T-helper 9 cell (primary cell): ENCODE results near the gene BSG.

Experiments used
- DNase-seq: peaks from one replicate; pipeline ENCODE4 v3.0.0-alpha.2; 2020

Gene BSG

DNA sequence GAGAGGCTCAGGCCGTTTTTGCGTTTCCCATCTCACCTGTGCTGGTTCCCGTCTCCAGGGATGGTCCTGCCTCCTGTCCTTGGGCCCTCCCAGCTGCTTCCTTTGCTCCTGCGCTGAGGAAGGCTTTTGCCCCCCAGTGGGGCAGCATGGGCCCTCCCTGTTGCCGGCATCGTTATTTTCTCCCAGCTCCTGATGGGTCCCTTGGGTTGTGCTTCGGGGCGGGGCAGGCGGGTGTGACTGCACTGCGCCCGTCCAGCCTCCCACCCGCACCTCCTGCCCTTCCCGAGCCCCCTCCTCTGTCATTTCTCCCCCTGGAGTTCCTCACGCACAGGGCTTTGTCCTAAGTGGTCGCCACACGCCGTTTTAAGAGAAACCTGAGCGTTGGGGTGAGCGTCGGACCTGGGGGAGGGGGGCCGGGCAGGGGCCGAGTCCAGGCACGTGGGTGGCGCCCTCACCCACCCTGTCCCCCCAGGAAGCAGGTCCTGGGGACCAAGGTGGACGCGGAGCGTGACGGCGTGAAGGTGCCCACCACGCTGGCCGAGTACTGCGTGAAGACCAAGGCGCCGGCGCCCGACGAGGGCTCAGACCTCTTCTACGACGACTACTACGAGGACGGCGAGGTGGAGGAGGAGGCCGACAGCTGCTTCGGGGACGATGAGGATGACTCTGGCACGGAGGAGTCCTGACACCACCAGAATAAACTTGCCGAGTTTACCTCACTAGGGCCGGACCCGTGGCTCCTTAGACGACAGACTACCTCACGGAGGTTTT is 31.3 kb upstream of the BSG start:
- no peak for DNase-seq

DNA sequence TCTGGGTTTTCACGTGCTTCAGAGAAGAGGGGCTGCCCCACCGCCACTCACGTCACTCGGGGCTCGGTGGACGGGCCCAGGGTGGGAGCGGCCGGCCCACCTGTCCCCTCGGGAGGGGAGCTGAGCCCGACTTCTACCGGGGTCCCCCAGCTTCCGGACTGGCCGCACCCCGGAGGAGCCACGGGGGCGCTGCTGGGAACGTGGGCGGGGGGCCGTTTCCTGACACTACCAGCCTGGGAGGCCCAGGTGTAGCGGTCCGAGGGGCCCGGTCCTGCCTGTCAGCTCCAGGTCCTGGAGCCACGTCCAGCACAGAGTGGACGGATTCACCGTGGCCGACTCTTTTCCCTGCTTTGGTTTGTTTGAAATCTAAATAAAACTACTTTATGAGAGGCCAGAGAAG is 30.7 kb upstream of the BSG start:
- no peak for DNase-seq

DNA sequence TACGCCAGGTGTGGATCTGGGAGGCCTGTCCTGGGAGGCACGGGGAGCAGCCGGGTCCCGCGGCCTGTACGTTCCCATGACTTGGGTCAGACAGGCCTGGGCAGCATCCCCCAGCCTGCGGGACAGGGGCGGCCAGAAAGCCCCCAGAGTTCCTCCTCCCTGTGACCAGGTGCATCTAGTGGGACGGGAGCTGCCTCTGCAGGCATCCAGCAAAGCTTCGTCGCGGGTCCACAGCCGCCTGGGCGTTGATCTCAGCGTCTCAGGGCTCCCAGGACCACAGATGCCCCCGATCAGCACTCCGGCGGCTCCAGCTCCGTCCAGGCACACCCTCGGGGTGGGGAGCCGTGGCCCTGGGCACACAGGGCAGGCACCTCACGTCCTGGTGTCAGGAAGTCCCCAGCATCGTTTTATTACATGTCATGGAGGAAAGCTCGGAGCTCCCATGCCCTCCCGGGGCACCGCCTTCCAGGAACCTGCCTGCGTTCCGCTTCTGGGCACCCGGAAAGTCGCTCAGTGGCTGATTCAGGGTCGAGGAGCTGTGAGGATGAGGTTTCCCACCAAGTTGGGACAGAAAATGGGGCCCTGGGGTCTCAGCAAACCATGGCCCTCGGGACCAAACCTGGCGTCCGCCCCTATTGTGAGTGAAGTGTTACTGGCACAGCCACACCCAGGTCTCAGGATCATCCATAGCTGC is 30.1 kb upstream of the BSG start:
- no peak for DNase-seq

DNA sequence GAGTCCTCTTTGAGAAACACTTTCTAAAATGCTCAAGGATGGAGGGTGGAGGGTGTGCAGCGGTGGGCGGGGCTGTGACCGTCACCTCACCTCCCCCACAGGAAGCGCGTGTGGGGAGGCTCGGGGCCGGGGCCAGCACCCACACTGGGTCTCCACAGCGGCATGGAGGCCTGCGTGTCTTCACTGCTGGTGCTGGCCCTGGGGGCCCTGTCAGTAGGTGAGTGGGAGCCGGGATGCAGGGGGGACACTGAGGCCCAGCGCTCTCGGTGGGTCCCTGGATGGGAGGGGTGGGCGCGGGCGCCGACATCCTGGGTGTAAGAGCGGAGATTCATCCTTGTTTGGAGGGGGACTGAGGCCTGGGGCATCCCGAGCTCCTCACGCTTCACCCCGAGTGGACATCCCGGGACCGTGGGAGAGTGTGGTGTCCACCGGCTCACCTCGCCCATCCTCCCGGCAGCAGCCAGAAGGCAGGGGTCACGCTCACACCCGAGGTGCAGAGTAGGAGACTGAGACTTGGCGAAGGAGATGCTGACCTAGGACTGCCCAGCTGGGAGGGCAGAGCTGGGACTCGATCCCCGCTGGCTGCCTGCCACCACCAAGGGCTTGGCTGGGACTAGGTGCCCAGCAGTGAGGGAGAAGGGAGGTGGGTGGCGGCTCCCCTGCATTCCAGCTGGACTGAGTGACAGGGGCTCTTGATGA is 28.3 kb upstream of the BSG start, which contains the start of gene GZMM:
Gene GZMM, plus strand, starts transcription at position 144 of the 699 bp plus-strand sequence. Its CDS starts 19 bp downstream, at position 163.
- DNase-seq, result peak; percentile 73

DNA sequence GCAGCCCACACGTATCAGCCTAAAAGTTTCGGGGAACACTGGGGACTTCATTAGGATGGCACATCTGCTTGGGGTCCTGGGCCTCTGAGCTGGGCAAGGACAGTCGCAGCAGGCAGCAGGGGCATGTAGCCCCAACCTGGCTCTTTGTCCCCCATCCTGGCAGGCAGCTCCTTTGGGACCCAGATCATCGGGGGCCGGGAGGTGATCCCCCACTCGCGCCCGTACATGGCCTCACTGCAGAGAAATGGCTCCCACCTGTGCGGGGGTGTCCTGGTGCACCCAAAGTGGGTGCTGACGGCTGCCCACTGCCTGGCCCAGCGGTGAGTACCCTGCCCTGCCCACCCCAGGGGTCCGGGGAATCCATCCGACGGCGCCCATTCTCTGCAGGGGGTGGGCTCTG is 25.3 kb upstream of the BSG start:
- DNase-seq, result no peak

DNA sequence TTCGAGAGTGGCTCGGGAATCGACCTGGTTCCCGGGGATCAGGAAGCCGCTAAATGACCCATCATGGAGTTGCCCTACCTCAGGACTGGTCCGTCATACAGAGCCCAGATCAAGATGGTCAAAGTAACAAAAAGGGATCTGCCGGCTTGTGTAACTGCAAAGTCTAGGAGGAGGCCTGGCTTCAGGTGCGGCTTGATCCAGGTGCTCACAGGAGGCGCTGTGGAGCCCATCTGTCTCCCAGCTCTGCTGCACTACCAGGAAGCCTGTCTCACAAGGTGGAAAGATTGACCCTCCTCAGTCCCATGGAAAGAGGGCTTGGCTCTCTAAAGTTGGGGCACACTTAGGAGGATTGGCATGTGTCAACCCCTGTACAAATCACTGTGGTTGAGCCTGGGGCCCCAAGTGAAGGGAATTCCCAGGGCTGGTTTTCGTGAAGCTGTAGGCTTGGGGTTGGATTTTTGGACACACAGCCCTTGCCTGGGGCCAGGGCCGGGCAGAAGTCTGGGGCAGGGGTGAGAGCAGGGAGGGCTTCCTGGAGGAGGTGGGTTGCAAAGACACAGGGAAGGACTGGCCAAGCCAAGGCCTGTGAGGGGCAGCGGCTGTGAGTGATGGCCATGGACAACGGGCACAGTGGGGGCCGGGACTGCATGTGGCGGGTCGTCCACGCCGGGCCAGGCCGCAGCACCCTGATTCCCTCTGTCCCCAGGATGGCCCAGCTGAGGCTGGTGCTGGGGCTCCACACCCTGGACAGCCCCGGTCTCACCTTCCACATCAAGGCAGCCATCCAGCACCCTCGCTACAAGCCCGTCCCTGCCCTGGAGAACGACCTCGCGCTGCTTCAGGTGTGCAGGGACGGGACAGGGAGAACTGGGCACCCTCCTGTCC is 24.3 kb upstream of the BSG start:
- no peak for DNase-seq

DNA sequence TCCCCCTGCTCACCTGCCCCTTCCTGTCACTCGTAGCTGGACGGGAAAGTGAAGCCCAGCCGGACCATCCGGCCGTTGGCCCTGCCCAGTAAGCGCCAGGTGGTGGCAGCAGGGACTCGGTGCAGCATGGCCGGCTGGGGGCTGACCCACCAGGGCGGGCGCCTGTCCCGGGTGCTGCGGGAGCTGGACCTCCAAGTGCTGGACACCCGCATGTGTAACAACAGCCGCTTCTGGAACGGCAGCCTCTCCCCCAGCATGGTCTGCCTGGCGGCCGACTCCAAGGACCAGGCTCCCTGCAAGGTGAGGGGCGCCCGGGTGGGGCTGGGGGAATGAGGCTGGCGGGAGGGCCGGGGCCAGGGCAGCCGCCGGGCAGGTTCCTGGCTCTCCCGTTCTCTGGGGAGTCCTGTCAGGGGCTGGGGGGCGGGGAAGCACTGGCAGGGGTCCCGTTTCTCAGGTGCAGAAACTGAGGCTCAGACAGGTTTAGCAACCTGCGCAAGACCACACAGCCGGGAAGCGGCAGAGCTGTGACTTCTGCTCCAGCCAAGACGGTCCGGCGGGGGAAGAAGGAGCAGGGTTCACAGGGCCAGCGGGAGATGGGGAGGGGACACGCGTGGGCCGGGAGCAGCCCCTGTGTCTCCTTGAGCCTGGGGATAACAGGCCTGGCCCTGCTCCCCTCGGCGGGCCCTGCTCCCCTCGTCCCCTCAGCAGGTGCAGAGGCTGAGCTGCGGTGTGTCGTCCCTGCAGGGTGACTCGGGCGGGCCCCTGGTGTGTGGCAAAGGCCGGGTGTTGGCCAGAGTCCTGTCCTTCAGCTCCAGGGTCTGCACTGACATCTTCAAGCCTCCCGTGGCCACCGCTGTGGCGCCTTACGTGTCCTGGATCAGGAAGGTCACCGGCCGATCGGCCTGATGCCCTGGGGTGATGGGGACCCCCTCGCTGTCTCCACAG is 23.2 kb upstream of the BSG start:
- no peak for DNase-seq

DNA sequence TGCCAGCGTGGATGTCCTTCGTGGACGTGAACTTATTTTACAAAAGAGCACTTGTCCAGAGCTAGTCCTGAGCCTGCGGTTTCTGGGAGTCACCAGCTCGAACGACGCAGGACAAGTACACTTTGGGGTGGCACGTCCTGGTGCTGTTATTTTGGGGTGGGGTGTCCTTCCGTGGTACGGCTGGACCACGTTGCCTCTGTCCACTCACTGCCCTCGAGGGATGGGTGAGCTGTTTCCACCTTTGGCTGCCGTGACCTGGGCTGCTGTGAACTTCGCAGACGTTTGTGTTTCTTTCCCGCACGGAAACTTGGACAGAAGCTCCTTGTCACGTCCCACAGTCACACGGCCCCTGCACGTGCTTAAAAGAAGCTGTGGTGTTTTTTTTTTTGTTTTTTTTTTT is 17.6 kb upstream of the BSG start:
- DNase-seq, result no peak

DNA sequence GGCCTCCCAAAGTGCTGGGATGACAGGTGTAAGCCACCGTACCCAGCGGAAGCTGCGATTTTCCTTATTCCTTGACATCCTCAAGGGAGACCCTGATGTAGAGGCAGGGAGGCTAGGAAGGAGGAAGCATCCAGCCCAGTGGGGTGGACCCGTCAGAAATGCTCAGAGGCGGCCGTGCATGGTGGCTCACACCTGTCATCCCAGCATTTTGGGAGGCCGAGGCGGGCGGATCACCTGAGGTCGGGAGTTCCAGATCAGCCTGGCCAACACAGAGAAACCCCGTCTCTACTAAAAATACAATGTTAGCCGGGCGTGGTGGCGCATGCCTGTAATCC is 17.0 kb upstream of the BSG start:
- DNase-seq, result no peak

DNA sequence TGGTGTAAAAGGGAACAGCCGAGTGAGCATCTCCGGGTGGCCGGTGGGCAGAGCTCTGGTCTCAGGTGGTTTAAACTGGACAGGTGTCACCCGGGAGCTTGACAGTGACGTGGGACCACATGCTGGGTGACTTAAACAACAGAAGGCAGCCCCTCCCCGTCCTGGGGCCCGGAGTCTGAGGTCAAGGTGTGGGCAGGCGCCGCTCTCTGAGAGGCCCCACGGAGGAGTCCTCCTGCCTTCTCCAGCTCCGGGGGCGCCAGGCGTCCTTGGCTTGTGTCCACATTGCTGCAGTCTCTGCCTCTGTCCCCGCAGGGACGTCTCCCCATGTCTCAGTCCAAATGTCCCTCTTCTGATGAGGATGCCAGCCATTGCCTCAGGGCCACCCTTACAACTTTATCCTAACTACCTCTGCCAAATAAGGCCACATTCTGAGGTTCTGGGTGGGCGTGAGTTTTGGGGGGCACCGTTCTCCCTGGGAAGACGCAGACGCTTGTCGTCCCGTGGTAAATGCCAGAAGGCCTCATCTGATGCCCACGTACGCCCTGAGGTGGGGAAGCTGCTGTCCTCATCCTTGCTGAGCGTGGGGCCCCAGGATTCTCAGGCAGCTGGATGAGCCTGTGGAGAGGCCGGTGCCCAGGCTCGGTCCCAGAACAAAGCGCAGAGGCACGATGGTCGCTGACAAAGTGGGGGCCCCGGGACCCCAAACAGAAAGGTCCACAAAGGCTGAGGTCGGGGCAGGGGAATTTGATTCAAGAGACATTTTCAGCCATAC is 15.6 kb upstream of the BSG start:
- DNase-seq, result no peak

DNA sequence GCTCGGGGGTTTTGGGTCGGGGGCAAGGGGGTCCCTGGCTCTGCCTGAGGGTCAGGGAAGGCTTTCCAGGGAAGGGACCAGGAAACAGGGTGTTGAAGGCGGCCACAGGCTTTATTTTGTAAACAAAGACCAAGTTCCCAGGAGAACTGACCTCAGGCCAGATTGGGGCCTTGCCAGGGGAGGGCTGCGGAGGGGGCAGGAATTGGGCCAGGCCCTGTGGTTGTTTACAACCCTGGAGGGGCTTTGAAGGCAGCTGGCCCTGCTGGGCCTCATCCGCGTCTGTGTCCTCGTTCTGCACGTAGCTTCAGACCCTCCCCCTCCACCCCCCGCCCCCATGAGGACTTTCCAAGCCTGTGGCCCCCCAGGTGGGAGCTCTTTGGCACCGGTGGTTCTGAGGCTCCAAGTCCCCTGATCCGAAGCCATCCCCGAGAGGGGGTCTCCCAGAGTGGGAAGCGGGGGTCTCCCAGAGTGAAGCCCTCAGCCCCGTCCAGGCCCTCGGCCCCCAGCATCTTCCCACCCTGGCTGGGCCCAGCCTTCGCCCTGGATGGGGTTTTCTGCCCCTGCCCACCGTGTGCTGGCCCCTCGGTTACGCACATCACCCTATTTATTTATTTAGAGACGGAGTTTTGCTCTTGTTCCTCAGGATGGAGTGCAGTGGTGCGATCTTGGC is 13.5 kb upstream of the BSG start:
- no peak for DNase-seq

DNA sequence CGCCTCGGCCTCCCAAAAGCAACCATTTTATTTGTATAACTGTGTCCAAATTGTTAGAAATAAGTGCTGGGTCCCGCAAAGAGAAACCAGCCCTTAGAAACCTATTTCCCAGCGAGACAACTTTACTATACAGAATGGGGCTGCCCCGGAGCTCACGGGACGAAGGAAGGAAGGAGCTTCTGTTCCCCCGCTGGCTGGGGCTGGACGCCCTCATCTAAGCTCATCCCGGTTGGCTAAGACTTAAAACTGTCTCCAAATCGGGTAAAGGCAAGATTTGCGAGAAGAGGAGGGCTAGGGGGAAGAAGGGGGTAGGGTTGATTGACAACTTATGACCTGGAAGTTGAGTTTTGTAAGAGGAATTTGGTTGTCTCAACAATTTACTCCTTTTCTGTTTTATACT is 12.3 kb upstream of the BSG start:
- DNase-seq, result no peak

DNA sequence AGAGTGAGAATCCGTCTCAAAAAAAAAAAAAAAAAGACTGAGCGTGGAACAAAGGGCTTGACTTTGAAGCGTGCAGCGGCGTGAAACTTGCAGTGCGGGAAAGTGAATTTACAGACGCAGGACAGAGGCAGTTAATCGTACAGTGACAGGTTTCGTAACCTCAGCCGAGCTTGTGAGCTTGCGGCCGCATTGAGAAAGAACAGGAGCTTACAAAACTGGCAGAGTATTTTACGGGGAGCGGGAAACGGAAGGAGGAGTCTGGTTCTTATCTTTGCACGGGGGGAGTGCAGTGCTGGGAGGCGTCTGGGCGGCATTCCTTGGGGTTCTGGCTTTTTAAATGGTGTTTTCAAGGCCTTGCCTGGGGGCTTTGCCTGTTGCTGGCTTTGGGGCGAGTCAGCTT is 6.0 kb upstream of the BSG start:
- no peak for DNase-seq

DNA sequence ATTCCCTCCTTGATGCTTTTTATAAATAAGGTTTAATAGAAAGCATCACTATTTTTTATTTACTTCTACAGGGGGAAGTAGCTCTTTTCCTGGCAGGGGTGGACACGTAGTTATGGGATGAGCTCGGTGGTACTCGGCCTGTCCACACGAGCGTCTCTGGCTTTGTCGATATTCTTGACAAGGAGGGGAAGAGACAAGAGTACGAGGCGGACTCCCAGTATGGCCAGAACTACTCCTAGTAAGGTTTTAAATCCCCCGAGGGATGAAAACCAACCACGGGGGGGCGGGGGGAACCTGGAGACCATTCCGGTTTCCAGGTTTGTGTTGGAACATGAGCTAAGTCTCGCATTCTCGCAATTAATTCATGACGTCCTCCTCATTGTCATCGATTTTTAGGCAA is 5.6 kb upstream of the BSG start:
- DNase-seq, result no peak

DNA sequence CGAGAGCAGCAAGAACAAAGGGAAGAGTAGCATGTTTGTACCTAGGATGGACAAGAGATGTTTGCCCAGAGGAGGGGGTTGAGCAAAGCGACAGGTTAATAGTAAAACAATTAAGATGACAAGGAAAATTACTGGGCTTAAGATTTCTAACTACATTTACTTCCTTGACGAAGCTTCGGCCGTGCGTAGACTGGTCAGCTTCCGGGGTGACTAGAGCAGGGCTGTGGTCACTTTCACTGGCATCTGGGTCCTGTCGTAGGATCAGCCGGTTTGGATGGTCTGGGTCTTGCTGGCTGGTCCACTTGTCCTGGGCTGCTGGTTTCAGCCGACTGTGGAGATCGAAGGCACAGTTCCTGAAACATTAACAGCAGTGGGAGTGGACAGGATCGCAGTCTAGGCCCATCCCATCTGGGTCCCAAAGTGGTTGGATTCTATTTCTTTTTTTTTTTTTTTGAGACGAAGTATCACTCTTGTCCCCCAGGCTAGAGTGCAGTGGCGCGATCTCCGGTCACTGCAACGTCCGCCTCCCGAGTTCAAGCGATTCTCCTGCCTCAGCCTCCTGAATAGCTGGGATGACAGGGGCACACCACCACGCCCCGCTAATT is 5.0 kb upstream of the BSG start:
- DNase-seq, result no peak

DNA sequence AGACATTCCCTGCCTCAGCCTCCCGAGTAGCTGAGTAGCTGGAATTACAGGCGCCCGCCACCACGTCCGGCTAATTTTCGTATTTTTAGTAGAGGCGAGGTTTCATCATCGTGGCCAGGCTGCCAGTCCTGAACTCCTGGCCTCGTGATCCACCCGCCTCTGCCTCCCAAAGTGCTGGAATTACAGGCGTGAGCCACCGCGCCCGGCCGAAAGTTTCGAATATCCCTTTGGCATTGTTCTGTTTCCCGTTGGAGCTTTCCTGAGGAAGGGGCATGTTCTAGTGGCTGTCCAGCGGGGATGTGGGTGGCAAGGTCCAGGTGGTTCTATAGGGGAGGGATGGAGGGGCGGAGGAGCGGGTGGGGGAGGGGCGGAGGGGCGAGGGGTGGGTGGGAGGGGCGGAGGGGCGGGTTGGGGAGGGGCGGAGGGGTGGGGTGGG is 2.1 kb upstream of the BSG start:
- DNase-seq, result no peak

DNA sequence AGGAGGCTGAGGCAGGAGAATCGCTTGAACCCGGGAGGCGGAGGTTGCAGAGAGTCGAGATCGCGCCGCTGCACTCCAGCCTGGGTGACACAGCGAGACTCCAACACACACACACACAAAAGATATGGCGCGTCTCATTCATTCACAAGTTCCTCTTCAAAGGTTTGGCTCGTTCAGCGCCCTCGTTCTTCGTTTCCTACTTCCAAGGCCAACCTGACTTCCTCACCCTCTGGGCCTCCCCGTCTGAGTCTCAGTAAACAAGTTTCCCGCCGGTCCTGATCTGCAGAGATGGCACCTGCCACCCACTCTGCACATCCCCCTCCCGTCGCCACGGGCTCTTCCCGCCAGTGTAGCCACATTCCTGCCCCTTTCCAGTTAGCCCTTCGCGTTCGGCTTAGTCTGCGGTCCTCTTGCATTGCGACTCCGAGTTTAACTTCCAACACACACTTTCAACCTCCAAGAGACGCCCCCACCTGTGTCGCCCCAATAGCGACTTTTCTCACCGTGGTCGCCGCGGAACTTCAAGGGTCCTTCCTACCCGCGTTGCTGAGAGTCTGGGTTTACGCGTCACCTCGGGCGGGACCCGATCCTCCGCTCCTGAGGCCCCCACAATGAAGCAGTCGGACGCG is 1.3 kb upstream of the BSG start:
- peak; percentile 43 for DNase-seq

DNA sequence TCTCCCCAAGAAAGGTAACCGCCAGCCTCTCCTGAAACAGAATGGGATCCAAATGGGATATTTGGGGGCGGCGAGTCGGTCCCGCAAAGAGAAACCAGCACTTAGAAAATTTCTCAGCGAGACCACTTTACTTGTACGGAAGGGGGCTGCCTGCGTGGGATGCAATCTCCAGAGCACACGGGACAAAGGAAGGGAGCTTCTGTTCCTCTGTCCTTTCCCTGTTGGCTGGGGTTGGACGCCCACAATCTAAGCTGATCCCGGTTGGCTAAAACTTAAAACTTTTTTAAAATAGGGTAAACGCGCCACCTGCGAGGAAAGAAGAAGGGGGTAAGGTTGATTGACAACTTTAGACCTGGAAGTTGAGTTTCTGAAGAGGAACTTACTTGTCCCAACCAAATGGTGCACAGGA is 826 bp upstream of the BSG start:
- DNase-seq, result no peak

DNA sequence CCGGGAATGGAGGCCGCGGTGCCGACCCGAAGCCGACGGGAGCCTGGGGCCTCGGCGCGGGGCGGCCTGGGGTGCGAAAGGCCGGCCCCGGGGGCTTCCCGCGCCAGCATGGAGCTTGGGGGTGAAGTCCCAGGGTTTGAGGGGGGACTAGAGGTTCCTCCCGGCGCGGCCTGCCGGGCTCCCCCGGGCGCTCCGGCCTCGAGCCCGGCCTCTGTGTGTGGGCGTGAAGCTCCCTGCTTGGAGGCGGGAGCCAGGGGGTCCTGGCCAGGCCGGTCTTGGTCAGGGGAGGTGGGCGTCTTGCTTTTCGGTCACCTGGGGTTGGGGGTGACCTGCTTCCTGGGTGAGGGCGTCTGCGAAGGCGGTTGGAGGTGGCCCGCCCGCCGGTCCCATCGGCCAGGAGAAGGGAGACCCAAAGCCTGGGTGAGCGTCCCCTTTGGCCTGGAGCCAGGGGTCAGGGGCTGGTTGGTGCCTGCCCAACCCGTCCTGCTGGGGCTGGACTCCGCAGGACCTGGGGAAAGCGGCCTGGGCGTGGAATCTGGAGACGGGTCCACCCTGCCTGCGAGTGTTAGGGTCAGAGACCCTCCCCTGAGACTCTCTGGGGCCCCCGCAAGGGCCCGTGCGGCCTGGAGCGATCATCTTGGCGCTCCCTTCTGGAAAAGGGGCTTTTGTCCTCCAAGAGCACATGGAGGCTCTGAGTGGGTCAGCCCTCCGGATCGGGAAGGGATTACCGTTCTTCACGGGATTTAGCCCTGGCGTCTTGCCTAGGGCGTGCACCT is 535 bp downstream of the BSG start:
- no peak for DNase-seq
